ENCODE data around the gene MGAT5B. TPM values are rescaled to one million over a fixed set of nuclear protein-coding genes. Genes with fewer than 3 reads are reported as not detected.

MGAT5B gene
- total RNA-seq, 4 donors from 2014 or later = 0.59 to 3.3 (median 1.5) TPM; not detected in 1

DNA sequence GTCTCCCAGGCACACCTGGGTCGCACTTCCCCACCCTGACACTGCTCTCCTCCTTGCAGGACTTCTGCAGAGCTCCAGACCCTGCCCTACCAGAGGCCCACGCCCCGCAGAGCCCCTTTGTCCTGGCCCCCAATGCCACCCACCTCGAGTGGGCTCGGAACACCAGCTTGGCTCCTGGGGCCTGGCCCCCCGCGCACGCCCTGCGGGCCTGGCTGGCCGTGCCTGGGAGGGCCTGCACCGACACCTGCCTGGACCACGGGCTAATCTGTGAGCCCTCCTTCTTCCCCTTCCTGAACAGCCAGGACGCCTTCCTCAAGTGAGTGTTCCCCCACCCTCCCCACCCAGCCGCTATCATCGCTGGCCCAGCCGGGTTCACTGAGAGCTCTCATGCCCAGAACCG is 79.6 kb downstream of the MGAT5B start:
- H3K4me3 ChIP-seq = no peak overlapping the region
- no peak for DNase-seq
- H3K36me3 ChIP-seq = no peaks in the 10 kb centered on the region
- no peaks in the 10 kb centered on the region for H3K27me3 ChIP-seq
- TF ChIP-seq CTCF (IDR thresholded peaks at IDR 0.05) (no peak), POLR2A (IDR thresholded peaks at IDR 0.05) (no peak)
- no peaks in the 10 kb centered on the region for H3K9me3 ChIP-seq
- H3K4me1 ChIP-seq = no peaks in the 10 kb centered on the region
- intact Hi-C loops (cut with DNase I; ENCODE audit: low total_unique reads) = no loop called here
- H3K27ac ChIP-seq = no peak overlapping the region

- no peak overlapping the region for H3K27ac ChIP-seq
- no peaks in the 10 kb centered on the region for H3K36me3 ChIP-seq
- TF ChIP-seq CTCF (IDR thresholded peaks at IDR 0.05) = no peak
- intact Hi-C loops (cut with DNase I; ENCODE audit: low total_unique reads) = no loop called here
- no peaks in the 10 kb centered on the region for H3K9me3 ChIP-seq
- H3K27me3 ChIP-seq = no peaks in the 10 kb centered on the region
- no peaks in the 10 kb centered on the region for H3K4me1 ChIP-seq
- no peak overlapping the region for H3K4me3 ChIP-seq
- no peak for DNase-seq
These were observed 80.1 kb downstream of the MGAT5B start for GRCh38 chr17:76948301-76948700.

DNA sequence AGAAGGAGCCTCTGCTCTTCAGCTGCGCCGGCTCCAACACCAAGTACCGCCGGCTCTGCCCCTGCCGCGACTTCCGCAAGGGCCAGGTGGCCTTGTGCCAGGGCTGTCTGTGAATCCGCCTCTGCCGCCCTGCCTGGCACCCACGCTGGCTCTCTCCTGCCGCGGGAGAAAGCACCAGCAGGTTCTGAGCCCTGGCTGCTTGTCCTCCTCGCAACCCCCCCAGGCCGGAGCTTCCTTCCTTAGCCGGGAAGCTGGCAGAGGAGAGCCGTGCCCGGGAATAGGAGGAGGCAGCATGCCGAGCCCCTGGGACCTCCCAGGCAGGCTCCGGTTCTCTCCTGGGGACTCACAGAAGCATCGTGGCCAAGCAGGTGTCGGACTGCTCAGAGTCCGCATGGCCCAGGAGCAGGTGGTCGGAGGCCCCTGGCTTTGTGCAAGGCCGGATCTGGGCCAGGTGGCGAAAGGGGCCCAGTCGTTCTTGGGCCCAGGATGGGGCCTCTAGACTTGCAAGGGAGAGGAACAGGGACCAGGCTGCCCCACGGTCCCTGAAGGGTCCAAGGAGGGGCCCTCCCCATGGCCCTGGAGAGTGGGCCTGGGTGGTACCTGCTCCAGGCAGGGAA is 80.6 kb downstream of the MGAT5B start:
- no peaks in the 10 kb centered on the region for H3K36me3 ChIP-seq
- H3K4me1 ChIP-seq = no peaks in the 10 kb centered on the region
- no peak for DNase-seq
- intact Hi-C loops (cut with DNase I; ENCODE audit: low total_unique reads) = no loop called here
- H3K4me3 ChIP-seq = no peak overlapping the region
- H3K27me3 ChIP-seq = no peaks in the 10 kb centered on the region
- H3K27ac ChIP-seq = no peak overlapping the region
- H3K9me3 ChIP-seq = no peaks in the 10 kb centered on the region
- no peak for TF ChIP-seq POLR2A (IDR thresholded peaks at IDR 0.05)
- no peak for TF ChIP-seq CTCF (IDR thresholded peaks at IDR 0.05)

GRCh38 chr17:76949913-76950695 is 81.9 kb downstream of the MGAT5B start:
- Histone ChIP-seq H3K27me3 (no peaks in the 10 kb centered on the region), H3K36me3 (no peaks in the 10 kb centered on the region), H3K4me3 (no peak overlapping the region), H3K9me3 (no peaks in the 10 kb centered on the region), H3K27ac (no peak overlapping the region), H3K4me1 (no peaks in the 10 kb centered on the region)
- intact Hi-C loops (cut with DNase I; ENCODE audit: low total_unique reads) = no loop called here
- DNase-seq = no peak
- no peak for TF ChIP-seq POLR2A (IDR thresholded peaks at IDR 0.05)
- TF ChIP-seq CTCF (IDR thresholded peaks at IDR 0.05) = no peak

GRCh38 chr17:76951375-76951905 is 83.2 kb downstream of the MGAT5B start:
- DNase-seq = no peak
- Histone ChIP-seq H3K9me3 (no peaks in the 10 kb centered on the region), H3K27me3 (no peaks in the 10 kb centered on the region), H3K4me3 (no peak overlapping the region), H3K36me3 (no peaks in the 10 kb centered on the region), H3K4me1 (no peaks in the 10 kb centered on the region), H3K27ac (no peak overlapping the region)
- intact Hi-C loops (cut with DNase I; ENCODE audit: low total_unique reads) = no loop called here
- no peak for TF ChIP-seq POLR2A (IDR thresholded peaks at IDR 0.05)
- TF ChIP-seq CTCF (IDR thresholded peaks at IDR 0.05) = no peak
